H9 (cell line): Measurements from ENCODE around the gene CAMKK1. TPM values are rescaled to one million over a fixed set of nuclear protein-coding genes. Genes with fewer than 3 reads are reported as not detected.

ENCODE experiments used
- DNase-seq: peaks from one replicate; pipeline ENCODE4 v3.0.0-alpha.2; 2017
- H2AFZ ChIP-seq: one replicate; pipeline ENCODE4 v1.6.1; 2013; ENCODE audit warnings: mild to moderate bottlenecking, low read length, control low read depth, moderate library complexity
- H2AK5ac ChIP-seq: 2 replicates; pipeline ENCODE4 v1.6.1; 2013; ENCODE audit warnings: low read length, control low read depth, mixed read lengths; ENCODE audit not compliant: insufficient read length
- H2BK120ac ChIP-seq: one replicate; pipeline ENCODE4 v1.6.1; 2013; ENCODE audit warnings: low read depth, mild to moderate bottlenecking, low read length, control low read depth, inconsistent platforms; ENCODE audit not compliant: poor library complexity, severe bottlenecking
- H2BK12ac ChIP-seq: 2 replicates; pipeline ENCODE4 v1.6.1; 2013; ENCODE audit warnings: low read length, control low read depth, mixed read lengths, low read depth; ENCODE audit not compliant: insufficient read length
- H2BK15ac ChIP-seq: 2 replicates; pipeline ENCODE4 v1.6.1; 2013; ENCODE audit warnings: low read depth, low read length, control low read depth
- H2BK20ac ChIP-seq: one replicate; pipeline ENCODE4 v1.6.1; 2013; ENCODE audit warnings: low read depth, mild to moderate bottlenecking, low read length, control low read depth, inconsistent platforms; ENCODE audit not compliant: poor library complexity, severe bottlenecking
- H2BK5ac ChIP-seq: 2 replicates; pipeline ENCODE4 v1.6.1; 2013; ENCODE audit warnings: low read length, control low read depth, mixed read lengths; ENCODE audit not compliant: insufficient read length
- H3K14ac ChIP-seq: 2 replicates; pipeline ENCODE4 v1.6.1; 2013; ENCODE audit warnings: low read length, control low read depth; ENCODE audit not compliant: insufficient read depth
- H3K18ac ChIP-seq: 2 replicates; pipeline ENCODE4 v1.6.1; 2013; ENCODE audit warnings: low read depth, mild to moderate bottlenecking, mixed read lengths, low read length, control low read depth; ENCODE audit not compliant: insufficient read length
- H3K23ac ChIP-seq: 2 replicates; pipeline ENCODE4 v1.6.1; 2013; ENCODE audit warnings: low read length, control low read depth, mixed read lengths, low read depth; ENCODE audit not compliant: insufficient read length
- H3K23me2 ChIP-seq: 2 replicates; pipeline ENCODE4 v1.6.1; 2013; ENCODE audit warnings: low read depth, mild to moderate bottlenecking, mixed read lengths, low read length, control low read depth; ENCODE audit not compliant: insufficient read length, poor library complexity, severe bottlenecking
- H3K27ac ChIP-seq: 2 replicates; pipeline ENCODE4 v1.5.1; 2013; ENCODE audit warnings: low read length, control low read depth, mixed read lengths, low read depth; ENCODE audit not compliant: insufficient read length
- H3K27me3 ChIP-seq: 2 replicates; pipeline ENCODE4 v1.6.1; 2013; ENCODE audit warnings: low read length, control low read depth, inconsistent platforms; ENCODE audit not compliant: insufficient read depth
- H3K4ac ChIP-seq: 2 replicates; pipeline ENCODE4 v1.6.1; 2013; ENCODE audit warnings: low read depth, mild to moderate bottlenecking, control low read depth, inconsistent platforms, low read length, moderate library complexity
- H3K4me1 ChIP-seq: 2 replicates; pipeline ENCODE4 v1.6.1; 2013; ENCODE audit warnings: low read length, control low read depth, inconsistent platforms; ENCODE audit not compliant: insufficient read depth
- H3K4me2 ChIP-seq: 2 replicates; pipeline ENCODE4 v1.6.1; 2013; ENCODE audit warnings: low read length, control low read depth, mixed read lengths; ENCODE audit not compliant: insufficient read length, insufficient read depth
- H3K56ac ChIP-seq: 2 replicates; pipeline ENCODE4 v1.6.1; 2013; ENCODE audit warnings: low read depth, mild to moderate bottlenecking, mixed read lengths, low read length, control low read depth; ENCODE audit not compliant: insufficient read length
- H3K79me1 ChIP-seq: 2 replicates; pipeline ENCODE4 v1.6.1; 2013; ENCODE audit warnings: low read depth, mild to moderate bottlenecking, moderate library complexity, low read length, control low read depth, inconsistent platforms; ENCODE audit not compliant: insufficient read depth, poor library complexity, severe bottlenecking
- H3K79me2 ChIP-seq: 2 replicates; pipeline ENCODE4 v1.6.1; 2013; ENCODE audit warnings: low read length, control low read depth, inconsistent platforms; ENCODE audit not compliant: insufficient read depth
- H3K9ac ChIP-seq: 2 replicates; pipeline ENCODE4 v1.6.1; 2013; ENCODE audit warnings: low read length, control low read depth, mixed read lengths; ENCODE audit not compliant: insufficient read length; ENCODE audit errors: extremely low read depth
- H3K9me3 ChIP-seq: one replicate; pipeline ENCODE4 v1.6.1; 2013; ENCODE audit warnings: low read depth, low read length, inconsistent platforms; ENCODE audit not compliant: control insufficient read depth
- H3T11ph ChIP-seq: one replicate; pipeline ENCODE4 v1.6.1; 2013; ENCODE audit warnings: mild to moderate bottlenecking, low read length, control low read depth, inconsistent platforms
- H4K20me1 ChIP-seq: one replicate; pipeline ENCODE4 v1.6.1; 2013; ENCODE audit not compliant: control insufficient read depth, insufficient read length, insufficient read depth
- H4K5ac ChIP-seq: 2 replicates; pipeline ENCODE4 v1.6.1; 2013; ENCODE audit warnings: low read depth, mild to moderate bottlenecking, mixed read lengths, low read length, control low read depth; ENCODE audit not compliant: insufficient read length
- H4K8ac ChIP-seq: replicated peaks from 2 replicates; pipeline ENCODE4 v1.6.1; 2013; ENCODE audit warnings: low read length, control low read depth, mixed read lengths, low read depth; ENCODE audit not compliant: insufficient read length
- H4K91ac ChIP-seq: 2 replicates; pipeline ENCODE4 v1.6.1; 2013; ENCODE audit warnings: low read depth, mild to moderate bottlenecking, moderate library complexity, mixed read lengths, low read length, control low read depth; ENCODE audit not compliant: insufficient read length
- H3K27ac Mint-ChIP-seq, 3 experiments: 2 replicates in 2 of 3; 3 replicates in 1 of 3; pipeline ENCODE4 v1.8.0; 2020 to 2021; ENCODE audit warnings: mixed read lengths in 3 of 3, mild to moderate bottlenecking in 1 of 3, moderate library complexity in 1 of 3
- H3K27me3 Mint-ChIP-seq: 2 replicates; pipeline ENCODE4 v1.8.0; 2021; ENCODE audit warnings: low read depth, mild to moderate bottlenecking, moderate library complexity, mixed read lengths
- H3K36me3 Mint-ChIP-seq, 3 experiments: 2 replicates in 2 of 3; 3 replicates in 1 of 3; pipeline ENCODE4 v1.8.0; 2020 to 2021; ENCODE audit warnings: low read depth in 3 of 3, mixed read lengths in 3 of 3; ENCODE audit not compliant: insufficient read depth in 1 of 3
- H3K4me1 Mint-ChIP-seq, 2 experiments: 2 replicates each; pipeline ENCODE4 v1.8.0; 2020; ENCODE audit warnings: mixed read lengths in 2 of 2
- H3K4me3 Mint-ChIP-seq, 2 experiments: 2 replicates in 1 of 2; 3 replicates in 1 of 2; pipeline ENCODE4 v1.8.0; 2020 to 2021; ENCODE audit warnings: mild to moderate bottlenecking in 2 of 2, mixed read lengths in 2 of 2, moderate library complexity in 1 of 2
- H3K9me3 Mint-ChIP-seq, 2 experiments: 2 replicates in 1 of 2; 3 replicates in 1 of 2; pipeline ENCODE4 v1.8.0; 2020; ENCODE audit warnings: mild to moderate bottlenecking in 2 of 2, mixed read lengths in 2 of 2, moderate library complexity in 1 of 2
- CTCF ChIP-seq: fragments of 200-600 bp; sonication (generic); conservative IDR thresholded peaks from 3 replicates; pipeline ENCODE4 v1.8.0; 2021; ENCODE audit warnings: antibody characterized with exemption, mild to moderate bottlenecking
- WGBS: extraction: QIAGEN DNeasy Blood & Tissue Kit; methylation state at CpG from one replicate; pipeline ENCODE4 v1.1.7; 2013; ENCODE audit warnings: missing lambda C conversion rate, low lambda C conversion rate, mixed read lengths; ENCODE audit not compliant: insufficient read length; ENCODE audit errors: extremely low coverage; 5-methylcytosine and 5-hydroxymethylcytosine counted together
- total RNA-seq: library from RNA; stranded (reverse); gene quantifications from 2 replicates; pipeline ENCODE4 v1.2.1, GENCODE V29; 2021

The CAMKK1 gene
- total RNA-seq, 1 experiment from 2014 or later, result 6.7 TPM

DNA sequence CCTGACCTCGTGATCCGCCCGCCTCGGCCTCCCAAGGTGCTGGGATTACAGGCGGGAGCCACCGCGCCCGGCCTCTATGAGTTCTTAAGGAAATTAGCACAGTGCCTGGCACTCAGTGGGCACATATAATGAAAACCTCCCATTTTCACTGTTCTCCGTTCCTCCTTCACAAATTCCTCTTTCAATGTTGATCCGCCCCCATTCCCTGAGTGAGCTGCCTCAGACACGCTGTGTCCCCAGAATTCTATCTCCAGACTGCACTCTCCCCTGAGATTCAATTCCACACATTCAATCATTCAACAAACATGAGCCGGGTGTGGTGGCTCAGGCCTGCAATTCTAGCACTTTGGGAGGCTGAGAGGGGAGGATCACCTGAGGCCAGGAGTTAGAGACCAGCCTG lies 16.4 kb upstream of the CAMKK1 start:
- no peak overlapping the region for H4K91ac ChIP-seq
- H4K20me1 ChIP-seq, result no peaks in the 10 kb centered on the region
- no peak overlapping the region for H2BK12ac ChIP-seq
- H3K23me2 ChIP-seq, result no peaks in the 10 kb centered on the region
- no peak overlapping the region for H3K9ac ChIP-seq
- no peaks in the 10 kb centered on the region for H3K36me3 Mint-ChIP-seq
- no peaks in the 10 kb centered on the region for H3K79me2 ChIP-seq
- no peak overlapping the region for H3K56ac ChIP-seq
- H2AK5ac ChIP-seq, result no peak overlapping the region
- no peak overlapping the region for H2BK15ac ChIP-seq
- no peak for TF ChIP-seq CTCF
- H2AFZ ChIP-seq, result no peak overlapping the region
- no peak overlapping the region; a peak in 1 of 7 replicates for H3K27ac Mint-ChIP-seq
- H3K4me2 ChIP-seq, result no peak overlapping the region
- peaks cover 15 to 20% of the 10 kb centered on the region in 2 experiments for H3K4me1 Mint-ChIP-seq
- H3K27ac ChIP-seq, result no peak overlapping the region
- no peak overlapping the region for H2BK5ac ChIP-seq
- no peak overlapping the region for H3T11ph ChIP-seq
- no peaks in the 10 kb centered on the region for H3K79me1 ChIP-seq
- H3K14ac ChIP-seq, result no peak overlapping the region
- no peak overlapping the region for H2BK20ac ChIP-seq
- no peak overlapping the region for H2BK120ac ChIP-seq
- no peak overlapping the region for H4K5ac ChIP-seq
- WGBS, result no CpG with 5 or more reads among the region's 12 CpGs
- no peaks in the 10 kb centered on the region for H3K9me3 ChIP-seq
- H3K27me3 ChIP-seq, result no peaks in the 10 kb centered on the region
- no peaks in the 10 kb centered on the region for H3K4me1 ChIP-seq
- H3K4me3 Mint-ChIP-seq, result no peak overlapping the region
- DNase-seq, result no peak
- H3K23ac ChIP-seq, result no peak overlapping the region
- no peak overlapping the region for H3K18ac ChIP-seq
- peaks cover 0 to 3% of the 10 kb centered on the region in 2 experiments; a peak in 2 of 5 replicates for H3K9me3 Mint-ChIP-seq
- no peak overlapping the region for H4K8ac ChIP-seq
- no peak overlapping the region for H3K4ac ChIP-seq
- H3K27me3 Mint-ChIP-seq, result peaks cover 6% of the 10 kb centered on the region; the same call in 1 of the 2 replicates
